KMS-11 (cell line): ENCODE measurements around the gene KIAA1755.

Experiments
- H2AFZ ChIP-seq: fragments of 200-600 bp; sonication (generic); 2 replicates; pipeline ENCODE4 v1.6.1; 2016; ENCODE audit warnings: antibody characterized with exemption, mixed run types, low read depth
- H3K27ac ChIP-seq: fragments of 200-600 bp; sonication (generic); 2 replicates; pipeline ENCODE4 v1.6.1; 2016; ENCODE audit warnings: mild to moderate bottlenecking, mixed run types
- H3K27me3 ChIP-seq: fragments of 200-600 bp; sonication (generic); 2 replicates; pipeline ENCODE4 v1.6.1; 2017; ENCODE audit warnings: mild to moderate bottlenecking, low read depth, mixed run types, moderate library complexity; ENCODE audit not compliant: insufficient read depth
- H3K36me3 ChIP-seq: fragments of 200-600 bp; sonication (generic); 2 replicates; pipeline ENCODE4 v1.6.1; 2017; ENCODE audit warnings: mild to moderate bottlenecking, mixed run types; ENCODE audit not compliant: insufficient read depth
- H3K4me1 ChIP-seq: fragments of 200-600 bp; sonication (generic); 2 replicates; pipeline ENCODE4 v1.6.1; 2016; ENCODE audit warnings: mild to moderate bottlenecking, low read depth, mixed run types; ENCODE audit not compliant: poor library complexity, severe bottlenecking
- H3K4me2 ChIP-seq: fragments of 200-600 bp; sonication (generic); 2 replicates; pipeline ENCODE4 v1.7.0; 2016; ENCODE audit warnings: mild to moderate bottlenecking, mixed run types
- H3K4me3 ChIP-seq: fragments of 200-600 bp; sonication (generic); IDR thresholded peaks from 2 replicates; pipeline ENCODE4 v1.6.1; 2017; ENCODE audit warnings: low read depth, low read length, mixed read lengths; ENCODE audit not compliant: insufficient read depth
- H3K79me2 ChIP-seq: fragments of 200-600 bp; sonication (generic); 2 replicates; pipeline ENCODE4 v1.6.1; 2016; ENCODE audit warnings: low read depth, mixed run types; ENCODE audit not compliant: insufficient read depth
- H3K9ac ChIP-seq: fragments of 200-600 bp; sonication (generic); 2 replicates; pipeline ENCODE4 v1.6.1; 2016; ENCODE audit warnings: mild to moderate bottlenecking, mixed run types
- H4K20me1 ChIP-seq: fragments of 200-600 bp; sonication (generic); 2 replicates; pipeline ENCODE4 v1.6.1; 2016; ENCODE audit warnings: mild to moderate bottlenecking, mixed run types; ENCODE audit not compliant: insufficient read depth
- CTCF ChIP-seq: fragments of 200-600 bp; sonication (generic); conservative IDR thresholded peaks from 2 replicates; pipeline ENCODE4 v1.6.1; 2017; ENCODE audit warnings: low read depth, mild to moderate bottlenecking, antibody characterized with exemption, low read length, moderate library complexity, mixed read lengths

Gene KIAA1755

GRCh38 chr20:38178581-38178980 is 82.0 kb downstream of the KIAA1755 start:
- Histone ChIP-seq H3K36me3 (no peaks in the 10 kb centered on the region), H3K27ac (no peak overlapping the region)
- no peak for TF ChIP-seq CTCF

GRCh38 chr20:38178065-38178491 is 82.5 kb downstream of the KIAA1755 start:
- no peak overlapping the region for H3K27ac ChIP-seq
- H3K4me2 ChIP-seq = no peak overlapping the region
- no peaks in the 10 kb centered on the region for H3K36me3 ChIP-seq
- no peak overlapping the region for H3K9ac ChIP-seq
- H2AFZ ChIP-seq = no peak overlapping the region
- H3K79me2 ChIP-seq = no peaks in the 10 kb centered on the region
- TF ChIP-seq CTCF = no peak
- H3K4me1 ChIP-seq = no peaks in the 10 kb centered on the region
- H4K20me1 ChIP-seq = no peaks in the 10 kb centered on the region
- H3K27me3 ChIP-seq = no peaks in the 10 kb centered on the region
- H3K4me3 ChIP-seq = no peak overlapping the region

More at GRCh38 chr20:38178581-38178980, 82.0 kb downstream of the KIAA1755 start:
- Histone ChIP-seq H3K27me3 (no peaks in the 10 kb centered on the region), H3K4me3 (no peak overlapping the region), H3K4me2 (no peak overlapping the region), H3K9ac (no peak overlapping the region), H2AFZ (no peak overlapping the region), H3K4me1 (no peaks in the 10 kb centered on the region), H3K79me2 (no peaks in the 10 kb centered on the region), H4K20me1 (no peaks in the 10 kb centered on the region)

- Histone ChIP-seq H3K27ac (no peak overlapping the region), H3K9ac (no peak overlapping the region)
Measured at GRCh38 chr20:38177201-38177600, 83.3 kb downstream of the KIAA1755 start.

GRCh38 chr20:38175304-38176180 is 85.0 kb downstream of the KIAA1755 start:
- Histone ChIP-seq H3K27ac (no peak overlapping the region), H3K27me3 (no peaks in the 10 kb centered on the region), H3K36me3 (no peaks in the 10 kb centered on the region), H3K9ac (no peak overlapping the region), H3K4me2 (no peak overlapping the region), H4K20me1 (no peaks in the 10 kb centered on the region), H2AFZ (no peak overlapping the region), H3K79me2 (no peaks in the 10 kb centered on the region), H3K4me1 (peaks cover 2% of the 10 kb centered on the region), H3K4me3 (no peak overlapping the region)
- no peak for TF ChIP-seq CTCF

More at GRCh38 chr20:38177201-38177600, 83.3 kb downstream of the KIAA1755 start:
- no peak overlapping the region for H2AFZ ChIP-seq
- no peaks in the 10 kb centered on the region for H3K4me1 ChIP-seq
- TF ChIP-seq CTCF = no peak
- H3K79me2 ChIP-seq = no peaks in the 10 kb centered on the region
- H4K20me1 ChIP-seq = no peaks in the 10 kb centered on the region
- H3K36me3 ChIP-seq = no peaks in the 10 kb centered on the region
- H3K27me3 ChIP-seq = no peaks in the 10 kb centered on the region
- no peak overlapping the region for H3K4me3 ChIP-seq
- H3K4me2 ChIP-seq = no peak overlapping the region
